Type B pancreatic cell (in vitro differentiated cells): Measurements from ENCODE around the gene NAA10. TPM values are rescaled to one million over a fixed set of nuclear protein-coding genes. Genes with fewer than 3 reads are reported as not detected.
A peak's percentile ranks its signal among the peaks of the same experiment; 100 is the strongest.

Source experiments
- DNase-seq: peaks from one replicate; pipeline ENCODE4 v3.0.0; 2021; ENCODE audit warnings: mixed read lengths; ENCODE audit not compliant: unreplicated experiment; ENCODE audit errors: extremely low spot score
- H3K27ac Mint-ChIP-seq: 2 replicates; pipeline ENCODE4 v1.8.0; 2021; ENCODE audit warnings: mild to moderate bottlenecking, mixed read lengths
- H3K27me3 Mint-ChIP-seq: 2 replicates; pipeline ENCODE4 v1.8.0; 2021; ENCODE audit warnings: mixed read lengths
- H3K36me3 Mint-ChIP-seq: 2 replicates; pipeline ENCODE4 v1.8.0; 2021; ENCODE audit warnings: mixed read lengths
- H3K4me1 Mint-ChIP-seq: one replicate; pipeline ENCODE4 v1.8.0; 2021; ENCODE audit warnings: mixed read lengths; ENCODE audit not compliant: unreplicated experiment
- H3K4me3 Mint-ChIP-seq: 2 replicates; pipeline ENCODE4 v1.8.0; 2021; ENCODE audit warnings: mild to moderate bottlenecking, mixed read lengths
- H3K9me3 Mint-ChIP-seq: 2 replicates; pipeline ENCODE4 v1.8.0; 2021; ENCODE audit warnings: mixed read lengths
- total RNA-seq: library from RNA; stranded (reverse); gene quantifications from 2 replicates; pipeline ENCODE4 v1.2.1, GENCODE V29; 2021; ENCODE audit warnings: low replicate concordance
- TF ChIP-seq, protein P1 (sequence below): fragments of 200-600 bp; sonication (generic); conservative IDR thresholded peaks from 2 replicates; pipeline ENCODE4 v1.5.0; 2021; ENCODE audit warnings: antibody characterized with exemption, mild to moderate bottlenecking

Gene NAA10
- total RNA-seq, 1 donor from 2014 or later = 82.7 TPM

DNA sequence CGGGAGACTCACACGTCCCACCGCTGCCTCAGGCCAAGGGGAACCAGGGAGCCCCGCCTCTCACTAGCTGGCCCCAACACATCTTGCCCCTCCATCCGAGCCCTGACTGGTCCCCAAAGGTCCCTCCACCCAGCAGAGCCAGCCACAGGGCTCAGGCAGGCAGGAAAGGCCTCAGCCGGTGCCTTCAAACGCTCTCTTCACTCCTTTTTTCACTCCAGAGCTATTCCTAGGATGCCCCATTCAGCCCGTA lies 7.2 kb downstream of the NAA10 start:
- H3K36me3 Mint-ChIP-seq = peaks cover 4% of the 10 kb centered on the region

DNA sequence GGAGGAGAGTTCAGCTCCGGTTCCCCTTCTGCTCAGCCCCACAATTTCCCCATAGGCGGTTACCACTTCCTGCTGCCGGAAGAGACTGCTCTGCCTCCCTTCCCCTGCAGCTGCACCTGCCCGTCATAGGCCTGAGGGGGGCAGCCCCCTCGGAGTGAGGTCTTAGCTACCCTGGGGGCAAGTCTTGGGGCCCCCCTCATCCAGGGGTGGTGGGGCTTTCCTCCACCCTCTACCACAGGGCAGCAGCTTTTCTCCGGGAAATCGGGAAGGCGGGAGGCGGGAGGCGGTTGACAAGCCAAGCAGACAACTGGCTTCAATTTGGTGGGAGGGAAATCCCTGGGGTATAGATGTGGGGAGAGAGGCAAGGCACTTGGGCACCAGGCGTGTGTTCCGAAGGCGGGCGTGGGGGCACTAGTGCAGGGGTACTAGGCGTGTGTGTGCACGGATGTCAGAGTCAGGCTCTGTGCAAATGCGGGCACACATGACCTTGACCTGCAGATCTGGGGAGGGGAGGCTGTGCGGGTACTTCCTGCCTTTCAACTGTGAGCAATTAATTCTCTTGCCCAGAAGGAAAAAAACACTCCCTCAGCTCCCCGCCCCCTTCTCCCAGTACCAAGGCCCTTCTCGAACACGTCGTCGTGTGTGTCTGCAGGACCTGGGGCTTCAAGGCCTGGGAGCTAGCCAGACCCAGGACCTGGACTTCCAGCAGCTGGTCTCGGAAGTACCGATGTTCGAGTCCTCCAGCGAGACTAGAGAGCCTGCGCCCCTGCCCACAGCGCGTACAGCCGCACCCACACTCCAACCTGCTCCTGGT lies 7.8 kb downstream of the NAA10 start:
- Mint-ChIP-seq H3K27ac (peak overlapping the region; percentile 91), H3K4me3 (peak overlapping the region; percentile 86), H3K36me3 (peaks cover 4% of the 10 kb centered on the region), H3K9me3 (no peaks in the 10 kb centered on the region), H3K4me1 (peaks cover 7% of the 10 kb centered on the region), H3K27me3 (no peaks in the 10 kb centered on the region)
- no peak for DNase-seq
- TF ChIP-seq, protein P1, sequence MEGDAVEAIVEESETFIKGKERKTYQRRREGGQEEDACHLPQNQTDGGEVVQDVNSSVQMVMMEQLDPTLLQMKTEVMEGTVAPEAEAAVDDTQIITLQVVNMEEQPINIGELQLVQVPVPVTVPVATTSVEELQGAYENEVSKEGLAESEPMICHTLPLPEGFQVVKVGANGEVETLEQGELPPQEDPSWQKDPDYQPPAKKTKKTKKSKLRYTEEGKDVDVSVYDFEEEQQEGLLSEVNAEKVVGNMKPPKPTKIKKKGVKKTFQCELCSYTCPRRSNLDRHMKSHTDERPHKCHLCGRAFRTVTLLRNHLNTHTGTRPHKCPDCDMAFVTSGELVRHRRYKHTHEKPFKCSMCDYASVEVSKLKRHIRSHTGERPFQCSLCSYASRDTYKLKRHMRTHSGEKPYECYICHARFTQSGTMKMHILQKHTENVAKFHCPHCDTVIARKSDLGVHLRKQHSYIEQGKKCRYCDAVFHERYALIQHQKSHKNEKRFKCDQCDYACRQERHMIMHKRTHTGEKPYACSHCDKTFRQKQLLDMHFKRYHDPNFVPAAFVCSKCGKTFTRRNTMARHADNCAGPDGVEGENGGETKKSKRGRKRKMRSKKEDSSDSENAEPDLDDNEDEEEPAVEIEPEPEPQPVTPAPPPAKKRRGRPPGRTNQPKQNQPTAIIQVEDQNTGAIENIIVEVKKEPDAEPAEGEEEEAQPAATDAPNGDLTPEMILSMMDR = no peak

More for the DNA sequence above, 7.2 kb downstream of the NAA10 start:
- Mint-ChIP-seq H3K9me3 (no peaks in the 10 kb centered on the region), H3K4me1 (peaks cover 7% of the 10 kb centered on the region), H3K27me3 (no peaks in the 10 kb centered on the region), H3K27ac (peak overlapping the region; percentile 91), H3K4me3 (peak overlapping the region; percentile 86)
- DNase-seq = no peak
- TF ChIP-seq, protein P1 = no peak

DNA sequence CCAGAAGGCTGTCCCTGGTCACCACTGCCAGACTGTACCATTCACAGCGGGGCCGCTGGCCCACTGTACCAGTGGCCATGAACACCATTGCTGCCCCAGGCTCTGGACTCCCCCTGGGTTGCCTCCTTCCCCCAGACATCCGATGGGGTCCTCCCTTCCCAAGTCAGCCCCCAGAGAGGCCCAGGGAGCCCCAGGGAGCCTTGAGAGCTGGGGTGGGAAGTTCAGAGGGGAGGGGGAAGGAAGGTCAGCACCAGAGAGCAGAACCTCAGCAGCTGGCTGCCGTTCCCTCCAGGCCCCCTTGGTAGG lies 8.3 kb downstream of the NAA10 start:
- peaks cover 2% of the 10 kb centered on the region for H3K36me3 Mint-ChIP-seq
- no peak for DNase-seq
- TF ChIP-seq, protein P1 = no peak
- no peak overlapping the region for H3K27ac Mint-ChIP-seq
- H3K9me3 Mint-ChIP-seq = no peaks in the 10 kb centered on the region
- H3K27me3 Mint-ChIP-seq = no peaks in the 10 kb centered on the region
- no peak overlapping the region for H3K4me3 Mint-ChIP-seq
- H3K4me1 Mint-ChIP-seq = peaks cover 7% of the 10 kb centered on the region

DNA sequence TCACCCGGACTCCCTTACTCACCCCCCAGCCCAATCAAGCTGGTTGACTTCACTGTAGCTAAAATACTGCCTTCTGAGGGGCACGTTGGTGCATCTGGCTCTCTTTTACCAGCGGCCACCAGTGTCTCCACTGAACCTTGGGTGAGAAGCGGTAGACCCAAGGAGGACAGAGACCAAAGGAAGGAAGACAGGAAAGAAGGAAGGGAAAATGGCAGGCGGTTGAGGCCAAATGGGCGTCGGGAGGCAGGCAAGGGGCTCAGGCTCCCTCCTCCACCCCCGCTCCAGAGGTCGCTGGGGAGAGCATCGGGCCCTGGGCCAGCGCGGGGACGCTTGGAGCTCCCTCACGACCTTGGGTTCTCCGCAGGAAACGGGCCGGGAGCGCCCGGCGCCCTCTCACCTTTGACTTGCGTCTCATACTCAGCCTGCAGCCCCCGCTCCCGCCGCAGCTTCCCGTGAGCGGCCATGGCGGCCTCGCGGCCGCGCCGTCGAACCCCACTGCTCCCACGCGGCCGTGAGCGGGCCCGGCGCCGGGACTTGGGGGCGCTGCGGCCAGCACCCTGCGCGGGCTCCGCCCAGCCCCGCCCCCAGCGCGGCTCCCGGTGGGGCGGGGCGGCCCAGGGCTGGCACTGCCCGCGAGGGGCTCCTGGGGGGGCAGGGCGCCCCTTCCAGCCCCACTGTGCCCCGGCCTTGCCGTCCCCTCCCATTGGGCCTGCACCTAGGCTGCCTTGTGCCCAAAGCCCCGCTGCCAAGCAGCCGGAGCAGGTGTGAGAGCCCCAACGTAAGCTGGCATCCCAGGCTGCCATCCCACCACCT lies 8.9 kb downstream of the NAA10 start, which contains the start of gene ARHGAP4:
Gene ARHGAP4, minus strand, starts transcription at position 526 of the 813 bp plus-strand sequence. Its CDS starts 62 bp downstream, at position 464.
- TF ChIP-seq, protein P1 = no peak

DNA sequence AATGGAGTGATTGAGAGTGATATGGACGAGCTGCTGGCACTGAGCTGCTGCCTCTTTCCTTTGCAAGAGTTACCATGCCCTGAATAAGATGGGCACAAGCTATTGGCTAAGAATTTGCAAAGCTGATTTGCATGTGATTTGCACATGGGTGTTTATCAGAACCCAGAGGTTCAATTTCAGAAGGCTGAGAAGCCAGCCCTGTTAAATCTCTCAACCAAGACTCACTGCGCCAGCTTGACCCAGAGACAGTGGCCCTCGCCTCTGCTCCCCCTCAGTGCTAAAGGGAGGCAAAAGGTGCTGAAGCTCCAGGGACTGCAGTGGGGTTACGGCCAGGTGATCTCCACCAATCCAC lies 9.5 kb downstream of the NAA10 start:
- peak overlapping the region; percentile 53 for H3K27ac Mint-ChIP-seq

More for the DNA sequence above, 8.9 kb downstream of the NAA10 start, which contains the start of gene ARHGAP4:
- Mint-ChIP-seq H3K4me1 (peaks cover 7% of the 10 kb centered on the region), H3K9me3 (no peaks in the 10 kb centered on the region), H3K27me3 (no peaks in the 10 kb centered on the region), H3K36me3 (no peaks in the 10 kb centered on the region), H3K4me3 (peak within 1 kb of the TSS; percentile 86), H3K27ac (peak within 1 kb of the TSS; percentile 91)
- DNase-seq = no peak

More for the DNA sequence above, 9.5 kb downstream of the NAA10 start:
- H3K36me3 Mint-ChIP-seq = no peaks in the 10 kb centered on the region
- DNase-seq = no peak
- peaks cover 7% of the 10 kb centered on the region for H3K4me1 Mint-ChIP-seq
- no peak overlapping the region for H3K4me3 Mint-ChIP-seq
- H3K27me3 Mint-ChIP-seq = no peaks in the 10 kb centered on the region
- TF ChIP-seq, protein P1 = no peak
- H3K9me3 Mint-ChIP-seq = no peaks in the 10 kb centered on the region
